ENCODE results near the gene SLC31A2. TPM values are rescaled to one million over a fixed set of nuclear protein-coding genes. Genes with fewer than 3 reads are reported as not detected.

SLC31A2 gene
- polyA plus RNA-seq, 1 donor from 2014 or later: 0.85 TPM

DNA sequence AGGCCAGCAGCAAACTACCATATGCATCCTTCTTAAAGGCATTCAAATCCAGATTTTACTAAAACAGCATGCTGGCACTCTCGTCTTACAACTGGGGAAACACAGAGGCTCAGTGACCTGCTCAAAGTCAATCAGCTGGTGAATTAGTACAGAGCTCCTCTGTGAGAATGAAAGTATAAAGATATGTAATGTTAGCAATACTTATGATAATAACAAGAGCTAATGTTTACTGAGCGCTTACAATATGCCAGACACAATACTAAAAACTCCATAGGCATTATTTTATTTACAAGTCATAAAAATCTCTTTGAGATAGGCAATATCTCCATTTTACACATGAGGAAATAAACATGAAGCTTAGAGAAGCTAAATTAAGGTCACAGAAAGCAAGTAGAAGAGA is 41.6 kb downstream of the SLC31A2 start:
- Mint-ChIP-seq H3K4me1 (no peaks in the 10 kb centered on the region), H3K4me3 (no peak overlapping the region), H3K36me3 (peaks cover 9% of the 10 kb centered on the region), H3K27me3 (no peaks in the 10 kb centered on the region), H3K27ac (no peak overlapping the region), H3K9me3 (no peaks in the 10 kb centered on the region)

DNA sequence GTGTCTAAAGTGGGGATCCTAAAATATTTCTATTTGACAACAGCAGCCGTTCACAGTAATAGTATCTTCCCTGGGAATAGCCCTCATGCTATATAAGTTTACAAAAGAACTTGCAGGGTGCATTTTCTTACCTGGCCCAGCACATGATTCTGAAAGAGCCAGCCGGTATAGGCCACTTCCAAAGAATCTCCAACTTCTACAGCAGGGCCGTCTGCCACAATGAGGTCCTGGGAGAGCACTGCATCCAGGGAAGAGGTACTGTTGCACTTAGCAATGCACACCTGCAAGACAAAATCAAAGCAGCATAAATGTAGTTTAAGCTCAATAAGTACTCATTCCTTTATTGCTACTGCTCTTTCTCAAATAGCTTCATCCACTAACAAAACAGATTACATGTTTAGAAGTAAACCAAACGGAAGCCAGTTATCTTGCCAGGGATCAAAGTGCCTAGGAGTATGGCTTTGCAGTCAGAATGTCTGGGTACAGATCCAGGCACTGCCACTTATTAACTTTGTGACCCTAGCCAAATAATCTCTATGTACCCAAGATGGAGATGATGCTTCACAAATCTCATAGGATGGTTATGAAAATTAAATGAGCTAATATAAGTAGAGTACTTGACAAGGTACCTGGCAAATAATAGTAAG is 49.0 kb downstream of the SLC31A2 start:
- Mint-ChIP-seq H3K9me3 (no peaks in the 10 kb centered on the region), H3K4me3 (no peak overlapping the region), H3K27me3 (no peaks in the 10 kb centered on the region), H3K27ac (no peak overlapping the region), H3K4me1 (peaks cover 0 to 1% (median 0%) of the 10 kb centered on the region in 3 donors), H3K36me3 (peaks cover 24% of the 10 kb centered on the region)

DNA sequence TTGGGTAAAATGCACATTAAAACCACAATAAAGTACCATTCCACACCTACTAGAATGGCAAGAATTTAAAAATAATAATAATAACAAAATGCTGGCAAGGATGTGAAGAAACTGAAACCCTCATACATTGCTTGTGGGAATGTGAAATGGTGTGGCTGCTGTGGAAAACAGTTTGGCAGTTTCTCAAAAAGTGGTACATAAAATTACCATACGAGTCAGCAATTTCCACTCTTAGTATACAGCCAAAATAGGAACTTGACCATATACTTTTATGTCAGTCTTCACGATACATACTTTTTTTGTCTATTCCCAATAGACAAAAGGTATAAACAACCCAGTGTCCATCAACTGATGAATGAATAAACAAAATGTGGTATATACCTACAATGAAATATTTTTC is 54.6 kb downstream of the SLC31A2 start:
- H3K36me3 Mint-ChIP-seq: peaks cover 13% of the 10 kb centered on the region
- no peaks in the 10 kb centered on the region for H3K9me3 Mint-ChIP-seq
- H3K4me1 Mint-ChIP-seq: peaks cover 6 to 9% (median 8%) of the 10 kb centered on the region in 3 donors
- no peak overlapping the region for H3K4me3 Mint-ChIP-seq
- H3K27ac Mint-ChIP-seq: no peak overlapping the region
- no peaks in the 10 kb centered on the region for H3K27me3 Mint-ChIP-seq

DNA sequence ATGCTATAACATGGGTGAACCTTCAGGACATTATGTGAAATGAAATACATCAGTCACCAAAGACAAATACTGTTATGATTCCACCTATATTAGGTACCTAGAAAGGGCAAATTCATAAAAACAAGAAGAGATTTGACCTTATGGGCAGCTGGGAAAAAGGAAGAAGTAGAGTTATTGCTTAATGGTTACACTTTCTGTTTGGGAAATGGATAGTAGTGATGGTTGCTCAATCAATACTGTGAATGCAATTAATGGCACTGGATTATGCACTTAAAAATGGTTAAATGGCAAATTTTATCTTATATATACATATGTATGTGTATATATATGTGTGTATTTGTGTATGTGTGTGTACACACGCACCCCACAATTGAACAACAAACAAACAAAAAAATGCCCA is 55.1 kb downstream of the SLC31A2 start:
- H3K36me3 Mint-ChIP-seq: peaks cover 13% of the 10 kb centered on the region

DNA sequence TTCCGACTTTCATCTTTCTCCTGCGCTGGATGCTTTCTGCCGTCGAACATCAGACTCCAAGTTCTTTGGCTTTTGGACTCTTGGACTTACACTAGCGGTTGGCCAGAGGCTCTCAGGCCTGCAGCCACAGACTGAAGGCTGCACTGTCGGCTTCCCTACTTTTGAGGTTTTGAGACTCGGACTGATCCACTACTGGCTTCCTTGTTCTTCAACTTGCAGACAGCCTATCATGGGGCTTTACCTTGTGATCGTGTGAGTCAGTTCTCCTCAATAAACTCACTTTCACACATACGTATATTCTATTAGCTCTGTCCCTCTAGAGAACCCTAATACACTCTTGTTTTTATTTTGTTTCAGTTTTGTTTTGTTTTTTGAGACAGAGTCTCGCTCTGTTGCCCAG is 60.0 kb downstream of the SLC31A2 start:
- Mint-ChIP-seq H3K27ac (no peak overlapping the region), H3K27me3 (no peaks in the 10 kb centered on the region), H3K36me3 (no peaks in the 10 kb centered on the region), H3K4me3 (no peak overlapping the region), H3K9me3 (no peaks in the 10 kb centered on the region), H3K4me1 (peaks cover 15 to 25% (median 17%) of the 10 kb centered on the region in 3 donors)

More for the DNA sequence above, 55.1 kb downstream of the SLC31A2 start:
- Mint-ChIP-seq H3K27ac (no peak overlapping the region), H3K4me3 (no peak overlapping the region), H3K9me3 (no peaks in the 10 kb centered on the region), H3K27me3 (no peaks in the 10 kb centered on the region), H3K4me1 (peaks cover 6 to 10% (median 8%) of the 10 kb centered on the region in 3 donors)

Other genes with a start within 250 kb of the SLC31A2 start
- gene ZNF883, start 138.8 kb upstream of the SLC31A2 start, polyA plus RNA-seq: 1.2 TPM
- gene ZFP37, start 94.3 kb upstream of the SLC31A2 start, polyA plus RNA-seq: 2.5 TPM
- gene FKBP15, start 70.3 kb downstream of the SLC31A2 start, polyA plus RNA-seq: 16.8 TPM
- 1.9 TPM for gene SLC31A1, start 70.5 kb downstream of the SLC31A2 start, polyA plus RNA-seq
- 135 TPM for gene CDC26, start 124.6 kb downstream of the SLC31A2 start, polyA plus RNA-seq
- 23.4 TPM for gene PRPF4, start 124.7 kb downstream of the SLC31A2 start, polyA plus RNA-seq
- not detected for gene RNF183, start 152.4 kb downstream of the SLC31A2 start, polyA plus RNA-seq
- gene WDR31, start 189.3 kb downstream of the SLC31A2 start, polyA plus RNA-seq: 0.13 TPM
- 1.3 TPM for gene BSPRY, start 198.5 kb downstream of the SLC31A2 start, polyA plus RNA-seq
- 48.0 TPM for gene HDHD3, start 226.0 kb downstream of the SLC31A2 start, polyA plus RNA-seq

All from IgD-negative memory B cell (primary cell).